Fibroblast of gingiva (primary cell): ENCODE results near the gene SPX.

ENCODE experiments used
- DNase-seq: peaks from one replicate; pipeline ENCODE4 v3.0.0-alpha.2; 2011; ENCODE audit warnings: low read depth

The SPX gene

GRCh38 chr12:21538061-21538653 is 12.1 kb downstream of the SPX start:
- no peak for DNase-seq

DNA sequence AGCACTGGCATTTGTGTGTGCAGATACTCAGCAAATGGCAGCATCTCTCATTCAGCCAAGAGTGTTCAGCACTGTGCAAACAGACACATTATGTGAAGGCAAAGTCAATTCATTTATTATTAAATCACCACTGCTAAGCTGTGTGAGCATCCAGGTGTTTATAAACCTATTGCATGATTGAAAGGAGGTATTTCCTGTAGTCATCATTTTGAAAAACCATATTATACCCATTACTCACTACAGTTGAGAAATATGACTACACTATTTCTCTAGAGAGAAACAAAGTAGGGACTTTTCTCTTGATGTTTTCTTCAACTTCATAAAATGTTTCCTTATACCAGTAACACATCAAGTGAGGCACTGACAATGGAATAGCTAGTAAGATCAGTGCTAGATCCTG is 13.7 kb downstream of the SPX start:
- no peak for DNase-seq

DNA sequence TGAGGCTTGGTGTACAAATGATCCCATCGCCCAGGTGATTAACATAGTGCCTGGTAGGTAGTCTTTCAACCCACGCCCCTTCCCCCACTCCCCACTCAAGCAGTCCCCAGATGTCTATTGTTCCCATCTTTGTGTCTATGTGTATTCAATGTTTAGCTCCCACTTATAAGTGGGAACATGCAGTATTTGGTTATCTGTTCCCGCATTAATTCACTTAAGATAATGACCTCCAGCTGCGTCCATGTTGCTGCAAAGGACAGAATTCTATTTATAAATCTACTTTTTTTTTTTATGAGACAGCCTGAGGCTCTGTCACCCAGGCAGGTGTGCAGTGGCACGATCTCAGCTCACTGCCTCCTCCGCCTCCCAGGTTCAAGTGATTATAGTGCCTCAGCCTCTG is 15.7 kb downstream of the SPX start:
- no peak for DNase-seq

DNA sequence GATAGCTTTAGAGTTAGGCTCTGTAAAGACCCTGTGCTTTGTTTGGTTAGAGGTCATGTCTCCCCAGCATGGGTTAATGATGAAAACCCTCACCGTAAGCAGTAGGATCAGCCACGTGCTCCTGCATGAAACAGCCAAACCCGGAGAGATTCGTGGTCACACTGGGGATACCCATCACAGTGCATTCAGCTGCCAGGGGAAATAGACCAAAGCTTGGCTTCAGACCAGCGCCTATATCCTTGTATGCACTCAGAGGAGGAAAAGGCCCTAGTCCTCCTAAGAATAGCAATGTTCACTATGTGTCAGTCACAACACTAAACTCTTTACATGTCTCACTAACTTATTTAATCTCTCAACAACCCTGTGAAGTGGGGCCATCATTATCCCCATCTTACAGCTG is 16.3 kb downstream of the SPX start:
- no peak for DNase-seq

GRCh38 chr12:21543151-21543550 is 17.1 kb downstream of the SPX start:
- DNase-seq = no peak

DNA sequence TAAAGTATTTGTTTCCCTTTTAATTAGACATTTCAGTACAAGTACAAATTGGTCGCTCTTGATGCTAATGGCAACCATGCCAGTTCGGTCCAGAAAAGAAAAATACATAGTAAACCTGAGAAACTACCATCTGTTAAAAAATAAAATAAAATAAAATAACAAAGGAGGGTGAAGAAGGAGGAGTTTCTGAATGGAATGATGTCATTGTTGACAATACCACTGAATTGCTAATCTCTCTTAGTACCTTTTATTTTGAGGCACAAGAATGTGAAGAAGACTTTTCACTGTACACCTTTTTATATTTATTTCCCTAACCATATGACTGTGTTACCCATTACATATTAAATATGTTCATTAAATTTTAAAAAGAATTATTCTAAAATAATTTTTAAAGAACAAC is 19.5 kb downstream of the SPX start:
- DNase-seq = no peak

DNA sequence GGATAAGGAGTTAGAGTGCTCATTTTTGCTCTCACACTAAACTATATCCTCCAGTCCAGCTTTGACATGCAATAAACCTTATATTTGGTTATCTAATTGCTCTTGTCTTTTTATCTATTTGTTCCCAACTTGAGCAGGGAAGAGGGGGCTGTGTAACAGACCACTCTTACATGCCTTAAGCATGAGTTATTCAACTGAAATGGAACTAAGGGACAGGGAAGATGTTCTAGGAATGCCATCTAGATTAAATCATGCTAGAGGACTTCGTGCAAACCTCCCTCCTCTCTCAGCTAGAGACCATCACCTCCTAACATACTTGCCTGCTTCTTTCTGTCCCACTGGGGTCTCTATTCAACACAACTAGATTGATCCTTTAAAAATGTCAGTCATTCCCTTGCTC is 20.6 kb downstream of the SPX start:
- DNase-seq = no peak

- no peak for DNase-seq
Measured at GRCh38 chr12:21547437-21547836, 21.3 kb downstream of the SPX start.

- no peak for DNase-seq
Measured at GRCh38 chr12:21551841-21552465, 25.9 kb downstream of the SPX start.

GRCh38 chr12:21552635-21553328 is 26.7 kb downstream of the SPX start:
- DNase-seq = no peak

DNA sequence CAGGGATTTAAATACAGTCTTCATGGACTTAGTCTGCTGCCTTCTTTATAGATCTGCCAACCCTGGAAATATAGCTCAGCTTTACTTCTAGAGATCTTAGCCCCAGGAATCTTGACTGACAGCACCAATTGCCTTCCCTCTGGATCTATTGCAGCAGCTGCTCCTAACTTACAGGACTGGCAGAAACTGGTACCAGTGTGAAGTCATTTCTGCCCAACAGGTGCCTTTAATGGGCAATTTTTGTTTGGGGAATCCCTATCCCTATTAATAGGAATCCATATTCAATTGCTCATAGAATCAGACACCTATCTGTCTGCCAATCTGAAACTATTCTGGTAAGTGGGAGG is 27.2 kb downstream of the SPX start:
- DNase-seq = no peak

DNA sequence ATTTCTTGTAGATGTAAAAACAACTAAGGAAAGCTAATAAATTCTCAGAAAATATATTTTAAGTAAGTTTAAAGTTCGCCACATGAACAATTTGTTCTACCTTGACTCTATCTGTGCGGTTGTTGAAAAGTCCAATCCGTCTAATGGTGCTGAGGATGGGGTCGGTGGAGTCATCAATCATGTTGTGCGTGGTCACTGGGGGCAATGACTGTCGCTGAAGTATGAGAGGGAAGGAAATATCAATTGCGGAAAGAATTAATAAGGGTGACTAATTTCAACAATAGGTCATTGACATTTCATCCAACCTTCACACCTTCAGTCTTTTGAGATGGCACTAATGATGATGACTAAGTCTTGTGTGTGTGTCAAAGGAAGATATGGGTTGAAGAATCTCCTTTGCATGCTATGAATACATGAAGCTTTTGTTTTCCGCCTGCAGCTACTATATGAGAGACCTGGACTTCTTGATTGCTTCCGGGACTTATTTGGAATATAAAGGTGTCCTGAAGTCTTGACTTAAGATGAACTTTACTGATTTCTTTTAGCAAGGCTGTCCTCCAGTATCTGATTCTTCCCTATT is 32.1 kb downstream of the SPX start:
- DNase-seq = no peak

GRCh38 chr12:21559855-21560569 is 33.9 kb downstream of the SPX start:
- DNase-seq = peak; percentile 49

GRCh38 chr12:21561158-21561557 is 35.1 kb downstream of the SPX start:
- no peak for DNase-seq

DNA sequence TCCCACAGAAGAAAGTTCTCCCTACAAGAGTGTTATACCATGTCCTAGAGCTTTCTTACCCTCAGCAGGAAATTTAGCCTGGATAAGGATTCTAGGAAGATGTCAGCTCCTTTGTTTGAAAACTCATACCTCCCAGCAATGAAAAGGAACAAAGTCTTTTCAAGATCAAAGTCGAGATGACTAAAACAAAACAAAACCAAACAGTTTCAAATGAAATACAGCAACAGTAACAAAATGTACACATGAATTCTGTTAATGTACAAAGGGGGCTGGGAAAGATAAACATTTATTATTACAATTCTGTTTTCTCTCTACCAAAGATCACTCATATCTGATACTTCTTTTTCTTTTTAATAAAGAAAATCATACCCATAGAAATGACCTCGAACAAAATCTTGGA is 36.8 kb downstream of the SPX start:
- no peak for DNase-seq

DNA sequence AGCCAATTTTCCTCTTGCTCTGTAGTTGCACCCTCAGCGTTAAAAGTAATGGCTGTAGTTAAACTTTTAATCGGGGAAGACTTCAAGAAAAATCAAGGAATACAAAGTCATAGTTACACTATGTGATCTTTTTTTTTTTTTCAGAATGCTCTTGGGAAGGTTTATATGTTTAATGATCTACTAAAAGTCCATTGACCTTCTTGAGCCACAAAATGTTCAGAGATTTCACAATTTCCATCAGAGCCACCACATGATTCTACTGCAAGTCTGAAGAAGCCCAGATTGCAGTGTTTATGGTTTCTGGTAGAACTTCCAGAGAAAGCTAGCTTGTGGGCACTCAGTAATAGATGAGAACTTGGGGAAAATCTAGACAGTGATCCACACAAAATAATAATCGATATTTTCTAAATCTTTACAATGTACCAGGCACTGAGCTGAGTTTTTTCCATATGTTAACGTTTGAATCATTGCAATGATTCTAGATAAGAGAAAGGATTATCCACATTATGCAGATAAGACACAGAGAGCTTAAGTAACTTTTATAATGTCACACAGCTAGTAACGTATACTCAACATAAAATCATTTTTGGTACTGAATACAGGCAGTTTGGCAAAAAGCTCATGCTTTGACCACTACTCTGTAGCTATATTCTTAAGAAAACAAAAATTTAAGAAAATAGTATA is 40.3 kb downstream of the SPX start:
- DNase-seq = no peak

DNA sequence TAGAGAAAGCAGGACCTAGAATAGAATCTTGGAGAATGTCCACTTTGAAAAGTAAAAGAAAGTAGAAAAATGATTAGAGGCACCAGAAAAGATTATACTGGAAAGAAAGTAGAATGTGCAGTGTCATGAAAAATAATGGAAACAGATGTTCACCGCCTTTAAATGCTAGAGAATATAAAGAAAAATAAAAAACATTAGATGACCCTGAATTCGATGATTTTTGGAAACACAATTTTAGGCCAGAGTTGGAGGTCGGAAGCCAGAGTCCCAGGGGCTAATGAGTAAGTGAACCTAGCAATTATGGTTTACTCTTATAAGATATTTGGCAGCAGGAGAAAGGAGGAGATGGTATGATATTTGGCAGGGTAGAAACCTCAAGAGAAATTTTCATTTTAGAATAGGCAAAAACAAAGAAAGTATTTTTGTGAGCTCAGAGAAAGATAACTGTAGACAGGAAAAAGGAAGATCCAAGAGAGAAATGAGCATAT is 40.9 kb downstream of the SPX start:
- DNase-seq = no peak

GRCh38 chr12:21568115-21568514 is 42.0 kb downstream of the SPX start:
- DNase-seq = no peak

DNA sequence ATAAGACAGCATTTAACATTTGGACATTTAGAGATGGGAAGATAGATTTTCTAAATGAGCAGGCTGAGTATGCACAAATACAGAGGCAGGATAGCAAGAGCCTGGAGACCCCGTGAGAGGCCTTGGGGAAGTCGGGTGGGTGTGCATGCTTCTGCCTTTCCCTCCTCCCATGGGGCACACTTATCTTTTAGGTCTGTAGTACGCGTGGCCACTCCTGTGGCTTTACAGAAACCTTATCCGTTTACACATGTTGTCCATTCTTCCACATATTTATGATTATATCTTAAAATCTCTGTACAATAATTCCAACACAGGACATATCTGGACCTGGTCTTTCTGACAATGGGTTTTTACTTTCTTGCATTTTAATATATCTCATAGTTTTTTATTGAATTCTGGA is 45.0 kb downstream of the SPX start:
- DNase-seq = no peak

DNA sequence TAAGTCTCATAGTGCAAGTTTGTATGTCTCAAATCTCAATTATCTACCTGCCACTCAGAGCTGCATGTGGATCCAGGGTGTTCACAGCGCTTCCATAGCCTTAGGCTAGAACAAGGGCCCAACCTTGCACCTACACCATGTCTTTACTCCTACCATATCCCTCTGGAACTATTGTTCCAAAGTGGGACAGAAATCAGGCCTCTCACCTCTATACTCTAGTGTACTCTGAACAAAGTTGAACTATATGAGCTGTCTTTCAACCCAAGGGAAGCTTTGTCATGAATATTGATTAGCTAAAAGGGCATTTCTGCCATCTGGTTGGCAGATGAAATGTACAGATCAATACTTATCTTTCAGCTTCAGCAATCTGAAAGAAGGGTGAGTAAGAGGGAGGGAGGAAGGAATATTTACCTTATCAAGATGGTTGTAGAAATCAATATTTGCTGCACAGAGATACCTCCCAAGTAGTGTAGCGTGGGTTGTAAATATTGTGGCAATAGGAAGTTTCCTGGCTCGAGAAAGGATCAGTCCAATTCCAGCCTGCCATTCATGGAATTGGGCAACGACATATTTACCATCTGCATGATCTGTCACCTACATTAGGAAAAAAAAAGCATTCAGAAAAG is 47.8 kb downstream of the SPX start:
- DNase-seq = no peak

DNA sequence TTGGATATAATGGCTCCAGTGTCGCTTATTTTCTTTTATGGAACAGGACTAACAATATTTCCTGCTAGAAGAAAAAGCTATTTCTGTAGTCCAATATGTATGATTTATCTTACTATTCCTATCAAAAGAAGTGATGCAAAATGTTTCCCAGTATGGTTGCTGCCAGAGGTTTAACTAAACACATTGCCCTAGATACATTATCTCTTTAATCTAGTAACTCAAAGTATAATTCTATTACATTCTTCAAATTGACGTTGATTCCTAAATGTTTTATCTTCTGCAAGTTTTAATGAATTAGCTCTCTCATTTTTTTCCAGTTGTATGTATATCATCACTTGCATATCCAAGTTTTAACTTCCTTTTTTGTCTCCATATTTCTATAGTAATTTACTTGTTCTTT is 50.3 kb downstream of the SPX start:
- DNase-seq = no peak

DNA sequence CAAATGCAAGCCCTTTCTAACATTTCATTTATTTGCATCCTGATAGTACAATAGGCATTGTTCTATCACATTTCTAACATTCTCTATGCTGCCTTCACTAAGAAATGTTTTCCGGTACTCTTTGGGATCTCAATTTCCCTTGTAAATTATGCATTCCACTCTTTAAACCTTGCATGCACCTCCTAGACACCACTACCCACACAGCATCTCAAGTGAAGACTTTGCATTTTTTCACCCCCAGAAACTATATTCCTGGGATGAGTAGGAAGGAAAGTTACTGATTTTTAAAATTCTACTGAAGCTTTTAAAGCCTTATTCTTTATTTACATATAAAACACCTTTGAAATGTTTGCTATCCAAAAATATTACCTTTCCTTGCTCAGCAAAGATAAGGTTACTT is 51.4 kb downstream of the SPX start:
- no peak for DNase-seq
